Measurements from ENCODE around the gene FLAD1.

DNA sequence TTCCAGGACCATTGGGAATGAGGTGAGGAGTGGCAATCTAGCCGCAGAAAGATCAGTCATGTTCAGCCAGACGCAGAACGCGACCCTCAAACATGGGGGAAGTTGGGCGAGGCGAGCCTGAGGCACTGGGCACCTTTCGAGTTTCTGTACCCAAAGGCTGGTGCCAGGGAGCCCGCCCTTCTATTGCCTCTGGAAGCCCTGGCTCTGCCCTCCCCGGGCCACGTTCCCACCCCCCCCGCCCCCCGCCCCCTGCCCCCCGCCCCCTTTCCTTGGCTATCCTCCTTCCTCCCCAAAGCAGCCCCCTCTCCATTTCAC, 17.2 kb downstream of the FLAD1 start:
- TF ChIP-seq POLR2A (IDR thresholded peaks at IDR 0.05): no peak
- TF ChIP-seq EP300 (IDR thresholded peaks at IDR 0.05): no peak
